Left ventricle myocardium inferior (tissue), 1 donor: ENCODE data around the gene CSNK1E. TPM values are rescaled to one million over a fixed set of nuclear protein-coding genes. Genes with fewer than 3 reads are reported as not detected.

Experiments
- DNase-seq: peaks from one replicate; pipeline ENCODE4 v3.0.0-alpha.2; 2020
- H3K27ac ChIP-seq: fragments of 200-600 bp; replicated peaks from 2 replicates; pipeline ENCODE4 v1.8.0; 2021
- H3K27me3 ChIP-seq: fragments of 200-600 bp; 2 replicates; pipeline ENCODE4 v1.8.0; 2021; ENCODE audit warnings: low read depth
- H3K36me3 ChIP-seq: fragments of 200-600 bp; 2 replicates; pipeline ENCODE4 v1.8.0; 2021
- H3K4me1 ChIP-seq: fragments of 200-600 bp; 2 replicates; pipeline ENCODE4 v1.8.0; 2021
- H3K4me3 ChIP-seq: fragments of 200-600 bp; 2 replicates; pipeline ENCODE4 v1.8.0; 2021; ENCODE audit warnings: mild to moderate bottlenecking, moderate library complexity
- H3K9me3 ChIP-seq: fragments of 200-600 bp; replicated peaks from 2 replicates; pipeline ENCODE4 v1.8.0; 2021
- intact Hi-C: fragments of 100-400 bp; cut with micrococcal nuclease; formaldehyde crosslinking; loops from one replicate; pipeline ENCODE4 v1.11.0; 2022
- total RNA-seq: library from RNA; stranded (reverse); fragmentation: NEBNext Ultra II Directional; extraction: Animal tissue kit (Norgen Biotek cat#: 25700); gene quantifications from one replicate; pipeline ENCODE4 v1.2.1, GENCODE V29; 2021
- TF ChIP-seq, protein P1 (sequence below): fragments of 200-600 bp; IDR thresholded peaks from 2 replicates; pipeline ENCODE4 v1.8.0; 2021; ENCODE audit warnings: antibody characterized with exemption, mild to moderate bottlenecking, borderline replicate concordance
- donor health status: DM: no; HTN: yes; CAD: no; lungs with severe emphysema.

The CSNK1E gene
- total RNA-seq, 1 donor from 2014 or later: 76.1 TPM

DNA sequence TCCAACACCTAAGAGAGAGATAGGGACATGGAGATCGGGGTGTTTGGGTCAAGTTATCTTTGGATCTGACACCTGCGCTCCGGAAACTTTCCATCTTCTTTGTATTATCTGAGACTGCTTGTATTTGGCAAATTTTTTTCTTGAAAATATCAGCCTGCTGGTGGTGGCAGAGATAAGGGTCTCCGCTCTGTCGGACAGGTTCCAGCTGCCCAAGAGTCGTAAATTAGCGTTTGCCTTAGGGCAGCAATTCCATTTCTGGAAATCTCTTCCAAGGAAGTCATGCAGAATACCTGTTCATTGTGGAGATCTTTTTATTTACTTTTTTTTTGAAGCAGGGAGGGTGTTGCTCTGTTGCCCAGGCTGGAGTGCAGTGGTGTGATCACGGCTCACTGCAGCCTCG lies 19.5 kb upstream of the CSNK1E start:
- H3K27ac ChIP-seq: no peak overlapping the region
- H3K27me3 ChIP-seq: peaks cover 12% of the 10 kb centered on the region
- H3K4me3 ChIP-seq: peak overlapping the region; percentile 65
- H3K4me1 ChIP-seq: peaks cover 15% of the 10 kb centered on the region
- no peak for DNase-seq
- no peaks in the 10 kb centered on the region for H3K36me3 ChIP-seq
- TF ChIP-seq, protein P1, sequence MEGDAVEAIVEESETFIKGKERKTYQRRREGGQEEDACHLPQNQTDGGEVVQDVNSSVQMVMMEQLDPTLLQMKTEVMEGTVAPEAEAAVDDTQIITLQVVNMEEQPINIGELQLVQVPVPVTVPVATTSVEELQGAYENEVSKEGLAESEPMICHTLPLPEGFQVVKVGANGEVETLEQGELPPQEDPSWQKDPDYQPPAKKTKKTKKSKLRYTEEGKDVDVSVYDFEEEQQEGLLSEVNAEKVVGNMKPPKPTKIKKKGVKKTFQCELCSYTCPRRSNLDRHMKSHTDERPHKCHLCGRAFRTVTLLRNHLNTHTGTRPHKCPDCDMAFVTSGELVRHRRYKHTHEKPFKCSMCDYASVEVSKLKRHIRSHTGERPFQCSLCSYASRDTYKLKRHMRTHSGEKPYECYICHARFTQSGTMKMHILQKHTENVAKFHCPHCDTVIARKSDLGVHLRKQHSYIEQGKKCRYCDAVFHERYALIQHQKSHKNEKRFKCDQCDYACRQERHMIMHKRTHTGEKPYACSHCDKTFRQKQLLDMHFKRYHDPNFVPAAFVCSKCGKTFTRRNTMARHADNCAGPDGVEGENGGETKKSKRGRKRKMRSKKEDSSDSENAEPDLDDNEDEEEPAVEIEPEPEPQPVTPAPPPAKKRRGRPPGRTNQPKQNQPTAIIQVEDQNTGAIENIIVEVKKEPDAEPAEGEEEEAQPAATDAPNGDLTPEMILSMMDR: no peak
- intact Hi-C loops: no loop called here
- no peaks in the 10 kb centered on the region for H3K9me3 ChIP-seq

DNA sequence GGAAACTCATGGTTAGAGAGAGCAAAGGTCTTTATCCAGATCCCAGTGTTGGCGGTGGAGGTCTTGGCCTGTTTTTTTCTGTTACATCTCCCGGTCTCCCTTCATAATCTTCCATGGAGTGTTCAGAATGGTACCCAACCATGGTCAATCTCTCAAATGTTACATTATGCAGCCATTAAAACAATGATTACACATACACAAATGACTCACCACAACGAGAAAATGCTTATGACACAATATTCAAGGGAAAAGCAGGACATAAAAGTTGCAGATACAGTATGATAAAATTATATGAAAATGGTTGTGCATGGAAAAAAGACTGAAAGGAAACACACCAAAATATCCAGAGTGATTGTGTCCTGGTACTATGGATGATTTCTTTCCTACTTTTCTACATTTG lies 17.8 kb upstream of the CSNK1E start:
- no peak for DNase-seq
- Histone ChIP-seq H3K9me3 (no peaks in the 10 kb centered on the region), H3K4me3 (no peak overlapping the region), H3K36me3 (no peaks in the 10 kb centered on the region), H3K4me1 (peaks cover 15% of the 10 kb centered on the region), H3K27me3 (peaks cover 12% of the 10 kb centered on the region), H3K27ac (no peak overlapping the region)
- TF ChIP-seq, protein P1: no peak
- intact Hi-C loops: no loop called here

DNA sequence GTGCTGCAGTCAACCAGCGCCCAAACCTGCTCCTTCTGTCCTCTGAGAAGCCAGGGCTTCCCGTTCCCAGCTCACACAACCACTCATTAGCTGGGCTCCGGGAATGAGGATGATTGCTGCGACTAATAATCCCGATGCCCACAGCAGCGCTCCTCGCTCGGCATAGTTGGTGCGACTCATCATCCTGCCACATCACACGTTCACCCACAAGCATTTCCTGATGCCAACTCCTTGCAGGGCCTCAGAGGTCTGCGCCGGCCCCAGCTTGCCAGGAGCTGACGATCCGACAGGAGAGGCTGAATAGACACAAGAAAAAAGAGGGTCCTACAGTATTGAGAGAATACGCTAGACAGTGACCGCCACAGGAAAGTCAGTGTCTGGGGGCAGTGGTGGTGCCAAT lies 10.6 kb upstream of the CSNK1E start:
- intact Hi-C loops: no loop called here
- Histone ChIP-seq H3K4me3 (no peak overlapping the region), H3K4me1 (no peaks in the 10 kb centered on the region), H3K27me3 (no peaks in the 10 kb centered on the region), H3K27ac (no peak overlapping the region), H3K36me3 (no peaks in the 10 kb centered on the region), H3K9me3 (no peaks in the 10 kb centered on the region)
- no peak for DNase-seq
- TF ChIP-seq, protein P1: no peak

- TF ChIP-seq, protein P1: no peak
- intact Hi-C loops: no loop called here
- Histone ChIP-seq H3K27ac (no peak overlapping the region), H3K4me1 (no peaks in the 10 kb centered on the region), H3K36me3 (no peaks in the 10 kb centered on the region), H3K9me3 (no peaks in the 10 kb centered on the region), H3K4me3 (no peak overlapping the region), H3K27me3 (no peaks in the 10 kb centered on the region)
- no peak for DNase-seq
These were observed 10.2 kb upstream of the CSNK1E start for GRCh38 chr22:38327396-38327795.

GRCh38 chr22:38325587-38325986 lies 8.4 kb upstream of the CSNK1E start:
- TF ChIP-seq, protein P1: no peak
- H3K27ac ChIP-seq: no peak overlapping the region
- no peak for DNase-seq
- no peak overlapping the region for H3K4me3 ChIP-seq
- no peaks in the 10 kb centered on the region for H3K9me3 ChIP-seq
- intact Hi-C loops: no loop called here
- H3K36me3 ChIP-seq: no peaks in the 10 kb centered on the region
- no peaks in the 10 kb centered on the region for H3K27me3 ChIP-seq
- no peaks in the 10 kb centered on the region for H3K4me1 ChIP-seq
